NOMO-1 treated with DMSO at 0.1 percent for 48 hours (cell line): ENCODE measurements around the gene FLT3.
"Not testable (repeated sequence)": the region's sequence is repeated elsewhere in the genome, so short reads cannot be mapped to it uniquely, and the experiment has no call there.

Source experiments
- DNase-seq: peaks from one replicate; lab custom pipeline; 2025; ENCODE audit not compliant: unreplicated experiment; lab: John Stamatoyannopoulos, UW

Gene FLT3

GRCh38 chr13:27975564-27976361 is 124.6 kb downstream of the FLT3 start:
- no peak for DNase-seq

- DNase-seq: no peak
These were observed 126.3 kb downstream of the FLT3 start for GRCh38 chr13:27973961-27974662.

- DNase-seq: no peak
These were observed 127.1 kb downstream of the FLT3 start for GRCh38 chr13:27973291-27973690.

- DNase-seq: no peak
These were observed 127.9 kb downstream of the FLT3 start for GRCh38 chr13:27972478-27972820.

DNA sequence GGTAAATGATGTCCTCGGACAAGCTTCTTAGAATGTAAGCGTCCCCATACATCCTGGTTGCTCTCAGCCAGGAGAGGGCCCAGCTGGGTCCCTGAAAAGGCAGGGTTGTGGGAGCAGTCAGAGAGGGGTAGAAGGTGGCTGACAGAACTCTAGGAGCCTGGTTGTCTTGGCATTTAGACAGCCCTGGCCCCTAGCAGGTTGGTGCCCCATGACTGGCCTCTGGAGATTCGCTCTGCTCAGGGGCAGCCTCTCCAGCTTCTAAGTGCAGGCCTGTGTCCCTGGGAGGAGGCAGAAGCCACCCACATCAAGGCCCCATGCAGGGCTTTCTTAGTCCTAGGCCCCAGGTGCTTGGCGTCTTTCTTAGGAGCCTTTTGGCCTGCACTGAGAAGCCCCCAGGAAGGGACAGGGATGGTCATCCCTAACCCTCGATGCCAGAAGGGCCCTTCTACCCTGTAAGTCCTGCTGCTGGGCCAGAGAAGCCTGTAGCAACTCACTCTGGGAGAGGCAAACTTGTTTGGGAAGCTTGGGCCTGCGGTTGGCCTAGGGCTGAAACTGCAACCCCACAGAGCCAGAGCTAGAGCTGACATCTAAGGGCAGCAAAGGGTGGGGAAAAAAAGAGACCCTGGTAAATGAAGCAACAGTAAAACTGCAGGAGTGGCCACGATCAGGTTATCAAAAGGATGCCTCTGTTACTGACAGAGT is 128.4 kb downstream of the FLT3 start:
- no peak for DNase-seq

GRCh38 chr13:27971236-27971645 is 129.1 kb downstream of the FLT3 start:
- no peak for DNase-seq

DNA sequence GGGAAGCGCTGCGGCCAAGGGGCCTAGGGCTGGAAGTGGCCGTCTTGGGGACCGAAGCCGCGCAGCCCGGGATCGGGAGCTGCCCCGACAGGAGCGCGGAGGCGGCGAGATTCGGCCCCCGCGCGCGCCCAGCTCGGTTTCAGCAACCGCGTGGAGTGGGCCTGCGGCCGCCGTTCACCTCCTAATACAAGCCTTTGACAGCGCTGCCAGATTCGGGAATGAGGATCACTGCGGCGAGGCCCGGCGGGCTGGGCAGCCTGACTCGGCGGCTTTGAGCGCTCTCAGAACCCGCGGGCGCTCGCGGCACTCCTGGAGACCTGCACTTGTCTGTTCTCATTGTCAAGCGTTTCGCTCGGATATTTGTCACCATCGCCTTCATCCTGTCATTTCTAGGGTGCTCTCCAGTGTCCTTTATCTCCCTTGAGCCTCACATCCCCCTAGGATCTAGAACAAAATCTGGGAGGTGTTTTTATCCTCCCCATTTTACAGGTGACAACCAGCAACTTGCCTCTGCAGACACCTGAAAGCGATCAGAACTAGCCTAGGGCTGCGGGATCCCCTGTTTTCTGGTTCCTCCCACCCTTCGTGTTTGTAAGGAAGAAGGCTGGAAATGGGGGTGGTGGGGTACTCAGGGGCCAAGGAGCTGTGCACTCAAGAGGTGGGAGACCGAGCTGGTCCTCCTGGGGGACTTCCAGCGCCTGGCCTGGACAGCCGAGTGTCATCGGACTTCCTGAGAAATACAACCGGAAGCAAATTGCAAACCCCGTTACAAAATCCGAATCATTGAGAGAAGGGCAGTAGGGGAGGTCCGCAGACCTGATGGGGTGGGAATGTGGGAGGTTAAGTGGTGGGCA is 129.8 kb downstream of the FLT3 start:
- no peak for DNase-seq

- no peak for DNase-seq
These were observed 130.5 kb downstream of the FLT3 start for GRCh38 chr13:27969866-27970229.

GRCh38 chr13:27969082-27969865 is 131.1 kb downstream of the FLT3 start, which contains the start of gene CDX2:
CDX2 (minus strand) TSS chr13:27969315; CDS start chr13:27969006, 309 bp downstream.
- no peak for DNase-seq

- DNase-seq: no peak
These were observed 131.9 kb downstream of the FLT3 start for GRCh38 chr13:27968316-27969081.

DNA sequence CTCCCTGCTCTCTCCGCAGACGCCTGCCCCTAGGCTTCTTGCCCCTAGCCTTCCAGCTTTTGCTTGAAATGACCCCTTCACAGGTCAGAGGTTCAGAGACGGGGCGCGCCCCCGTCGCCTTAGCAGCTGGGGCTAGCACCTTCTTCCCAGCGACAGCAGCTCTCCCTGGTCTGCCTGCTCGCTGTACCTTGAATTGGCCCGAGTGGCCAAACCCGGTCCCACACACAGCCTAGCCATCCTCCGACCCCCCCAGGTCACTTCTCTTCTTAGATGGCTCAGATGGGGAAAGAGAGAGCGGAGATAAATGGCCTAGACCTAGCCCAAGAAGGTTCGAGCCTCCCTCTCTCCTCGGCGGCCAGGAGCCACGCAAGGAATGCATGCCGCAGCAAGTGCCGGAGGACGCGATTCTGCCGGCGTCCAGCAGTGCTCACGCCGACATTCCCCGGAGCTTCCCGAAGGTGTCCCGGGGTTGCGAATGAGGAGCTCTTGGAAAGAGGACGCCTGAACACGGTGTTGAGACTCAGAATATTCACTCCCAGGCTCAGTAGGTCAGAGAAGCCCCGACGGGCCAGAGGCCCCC is 132.6 kb downstream of the FLT3 start:
- no peak for DNase-seq

- peak; percentile 66 for DNase-seq
These were observed 133.1 kb downstream of the FLT3 start for GRCh38 chr13:27967203-27967735.

GRCh38 chr13:27966641-27967202 is 133.7 kb downstream of the FLT3 start:
- no peak for DNase-seq

GRCh38 chr13:27965740-27966640 is 134.4 kb downstream of the FLT3 start:
- no peak for DNase-seq

GRCh38 chr13:27965343-27965739 is 135.0 kb downstream of the FLT3 start:
- DNase-seq: no peak

GRCh38 chr13:27964741-27965323 is 135.5 kb downstream of the FLT3 start:
- no peak for DNase-seq

- not testable (repeated sequence) for DNase-seq
These were observed 136.2 kb downstream of the FLT3 start for GRCh38 chr13:27964206-27964605.
